ENCODE data around the gene PBRM1. TPM values are rescaled to one million over a fixed set of nuclear protein-coding genes. Genes with fewer than 3 reads are reported as not detected.

Gene PBRM1
- total and polyA plus RNA-seq, 4 donors, result 7.1 to 65.7 (median 38.7) TPM

GRCh38 chr3:52522651-52523251 lies 163.0 kb downstream of the PBRM1 start:
- 87% methylated on average over 14 of the region's 14 CpGs for WGBS
- DNase-seq (ENCODE audit: low spot score), result no peak
- no peak overlapping the region for H3K4me3 ChIP-seq (ENCODE audit: low read depth in 1 of 3, low read length in 3 of 3)
- no peak overlapping the region for H3K9ac ChIP-seq (ENCODE audit: low read depth in 1 of 2, low read length in 2 of 2)
- H3K9me3 ChIP-seq (ENCODE audit: control insufficient read depth in 4 of 4, low read length in 3 of 4), result no peaks in the 10 kb centered on the region
- H3K36me3 ChIP-seq (ENCODE audit: control insufficient read depth in 4 of 4, insufficient read depth in 3 of 4, low read depth in 1 of 4, low read length in 3 of 4), result no peaks in the 10 kb centered on the region
- peaks cover 0 to 4% (median 0%) of the 10 kb centered on the region in 4 donors for H3K4me1 ChIP-seq (ENCODE audit: control insufficient read depth in 4 of 4, insufficient read depth in 4 of 4, low read length in 3 of 4)
- TF ChIP-seq FOXA1 (IDR thresholded peaks at IDR 0.05), result no peak
- TF ChIP-seq HNF4A (conservative IDR thresholded peaks at IDR 0.05), result no peak
- no peaks in the 10 kb centered on the region for H3K27me3 ChIP-seq (ENCODE audit: control insufficient read depth in 4 of 4, insufficient read depth in 4 of 4, low read length in 3 of 4)
- H3K27ac ChIP-seq (ENCODE audit: low read depth in 1 of 2, low read length in 2 of 2), result no peak overlapping the region

GRCh38 chr3:52521881-52522650 lies 163.6 kb downstream of the PBRM1 start:
- 95% methylated on average over 33 of the region's 33 CpGs for WGBS

More at GRCh38 chr3:52521881-52522650, 163.6 kb downstream of the PBRM1 start:
- no peaks in the 10 kb centered on the region for H3K36me3 ChIP-seq (ENCODE audit: control insufficient read depth in 4 of 4, insufficient read depth in 3 of 4, low read depth in 1 of 4, low read length in 3 of 4)
- H3K4me1 ChIP-seq (ENCODE audit: control insufficient read depth in 4 of 4, insufficient read depth in 4 of 4, low read length in 3 of 4), result peaks cover 0 to 4% (median 0%) of the 10 kb centered on the region in 4 donors
- no peak overlapping the region for H3K9ac ChIP-seq (ENCODE audit: low read depth in 1 of 2, low read length in 2 of 2)
- TF ChIP-seq SP1 (IDR thresholded peaks at IDR 0.05) (no peak), TAF1 (conservative IDR thresholded peaks at IDR 0.05) (no peak), YY1 (IDR thresholded peaks at IDR 0.05) (no peak), MAX (IDR thresholded peaks at IDR 0.05) (no peak), ZBTB33 (IDR thresholded peaks at IDR 0.05) (no peak), FOXA2 (IDR thresholded peaks at IDR 0.05) (no peak), HNF4A (conservative IDR thresholded peaks at IDR 0.05) (no peak), NR2F2 (IDR thresholded peaks at IDR 0.05) (no peak), HNF4G (IDR thresholded peaks at IDR 0.05) (no peak), GABPA (IDR thresholded peaks at IDR 0.05 in 1 of 2, conservative IDR thresholded peaks at IDR 0.05 in 1 of 2) (no peak), CTCF (IDR thresholded peaks at IDR 0.05; ENCODE audit: low read depth, low read length, missing input control) (no peak), JUND (IDR thresholded peaks at IDR 0.05) (no peak), RAD21 (IDR thresholded peaks at IDR 0.05) (no peak), FOXA1 (IDR thresholded peaks at IDR 0.05) (no peak)
- no peaks in the 10 kb centered on the region for H3K9me3 ChIP-seq (ENCODE audit: control insufficient read depth in 4 of 4, low read length in 3 of 4)
- H3K27me3 ChIP-seq (ENCODE audit: control insufficient read depth in 4 of 4, insufficient read depth in 4 of 4, low read length in 3 of 4), result no peaks in the 10 kb centered on the region
- H3K27ac ChIP-seq (ENCODE audit: low read depth in 1 of 2, low read length in 2 of 2), result no peak overlapping the region
- H3K4me3 ChIP-seq (ENCODE audit: low read depth in 1 of 3, low read length in 3 of 3), result no peak overlapping the region
- DNase-seq (ENCODE audit: low spot score), result no peak

Measured in liver (tissue), 9 donors.